H1 (cell line): Measurements from ENCODE around the gene LTBP3. TPM values are rescaled to one million over a fixed set of nuclear protein-coding genes. Genes with fewer than 3 reads are reported as not detected.

Source experiments
- ATF3 ChIP-seq: IDR thresholded peaks from 2 replicates; pipeline ENCODE4 v1.6.1; 2011; ENCODE audit warnings: low read depth, mild to moderate bottlenecking, low read length; ENCODE audit not compliant: insufficient read depth
- BCL11A ChIP-seq, 2 experiments: IDR thresholded peaks; one replicate each; pipeline ENCODE4 v1.6.1; 2011; ENCODE audit warnings: low read depth in 2 of 2, low read length in 2 of 2, mild to moderate bottlenecking in 2 of 2
- CHD1 ChIP-seq: IDR thresholded peaks from 2 replicates; pipeline ENCODE4 v1.6.1; 2012; ENCODE audit warnings: low read depth, low read length, improper control_type of control experiment
- FOSL1 ChIP-seq: IDR thresholded peaks from 2 replicates; pipeline ENCODE4 v1.6.1; 2011; ENCODE audit warnings: mild to moderate bottlenecking, low read depth, low read length, moderate library complexity; ENCODE audit not compliant: insufficient read depth
- GTF2F1 ChIP-seq: IDR thresholded peaks from 2 replicates; pipeline ENCODE4 v1.6.1; 2012; ENCODE audit warnings: low read depth, low read length, improper control_type of control experiment, borderline replicate concordance
- HDAC2 ChIP-seq, 2 experiments: fragments of 300-600 bp in 1 of 2; sonication (generic) in 1 of 2; IDR thresholded peaks; 2 replicates each; pipeline ENCODE4 v1.6.1; 2011 to 2012; ENCODE audit warnings: low read depth in 2 of 2, low read length in 2 of 2, mild to moderate bottlenecking in 2 of 2, moderate library complexity in 2 of 2, borderline replicate concordance in 1 of 2, inconsistent platforms in 1 of 2
- KDM4A ChIP-seq: IDR thresholded peaks from one replicate; pipeline ENCODE4 v1.7.1; 2012; ENCODE audit warnings: low read depth, mild to moderate bottlenecking, moderate library complexity, low read length, inconsistent platforms; ENCODE audit not compliant: severe bottlenecking
- MAX ChIP-seq: IDR thresholded peaks from 2 replicates; pipeline ENCODE4 v1.6.1; 2012; ENCODE audit warnings: inconsistent platforms
- POLR2A ChIP-seq, 2 experiments: IDR thresholded peaks; 1 replicate in 1 of 2; 2 replicates in 1 of 2; pipeline ENCODE4 v1.6.1; 2011; ENCODE audit warnings: low read depth in 2 of 2, low read length in 2 of 2, mild to moderate bottlenecking in 2 of 2; ENCODE audit errors: control extremely low read depth in 1 of 2
- POU5F1 ChIP-seq: IDR thresholded peaks from 2 replicates; pipeline ENCODE4 v1.6.1; 2011; ENCODE audit warnings: low read depth, mild to moderate bottlenecking, low read length, moderate library complexity
- RBBP5 ChIP-seq: IDR thresholded peaks from 2 replicates; pipeline ENCODE4 v1.7.1; 2012; ENCODE audit warnings: low read depth, mild to moderate bottlenecking, inconsistent platforms, low read length, moderate library complexity, borderline replicate concordance
- RNF2 ChIP-seq: fragments of 200-900, 300-1000 bp; sonication (generic); IDR thresholded peaks from 2 replicates; pipeline ENCODE4 v1.7.1; 2016; ENCODE audit warnings: borderline replicate concordance, low read depth, mild to moderate bottlenecking, antibody characterized with exemption, low read length; ENCODE audit not compliant: poor library complexity, severe bottlenecking; ENCODE audit errors: missing control alignments
- RXRA ChIP-seq: IDR thresholded peaks from 2 replicates; pipeline ENCODE4 v1.6.1; 2011; ENCODE audit warnings: low read depth, mild to moderate bottlenecking, low read length, moderate library complexity; ENCODE audit not compliant: insufficient read depth
- SIN3A ChIP-seq, 2 experiments: IDR thresholded peaks in 1 of 2; conservative IDR thresholded peaks in 1 of 2; 2 replicates each; pipeline ENCODE4 v1.6.1; 2011 to 2012; ENCODE audit warnings: low read length in 2 of 2, improper control_type of control experiment in 1 of 2, low read depth in 1 of 2, mild to moderate bottlenecking in 1 of 2
- SP2 ChIP-seq: IDR thresholded peaks from 2 replicates; pipeline ENCODE4 v1.6.1; 2012; ENCODE audit warnings: mild to moderate bottlenecking, low read length, inconsistent platforms
- SP4 ChIP-seq: IDR thresholded peaks from 2 replicates; pipeline ENCODE4 v1.6.1; 2012; ENCODE audit warnings: low read length, inconsistent platforms
- TAF1 ChIP-seq: IDR thresholded peaks from 2 replicates; pipeline ENCODE4 v1.6.1; 2011; ENCODE audit warnings: mild to moderate bottlenecking, low read depth, low read length
- polyA plus RNA-seq, 7 experiments: library from polyadenylated mRNA; depleted of rRNA in 3 of 7; stranded (reverse) in 5 of 7; unstranded in 2 of 7; fragments of >200 nt in 5 of 7; fragments of 200-250 nt in 2 of 7; gene quantifications; 1 replicate in 5 of 7; 2 replicates in 1 of 7; 4 replicates in 1 of 7; pipeline versions ENCODE4 v1.2.1 to v1.2.3, GENCODE V29; 2011 to 2013; ENCODE audit warnings: missing spikeins in 2 of 7, mixed read lengths in 2 of 7
- total RNA-seq: library from RNA; stranded (reverse); fragmentation: NEBNext Ultra II Directional; extraction: Animal tissue kit (Norgen Biotek cat#: 25700); gene quantifications from 2 replicates; pipeline ENCODE4 v1.2.1, GENCODE V29; 2021
- TF ChIP-seq, protein P1 (sequence below), 3 experiments: IDR thresholded peaks; 1 replicate in 2 of 3; 2 replicates in 1 of 3; pipeline versions ENCODE4 v1.5.1 to v1.6.1; 2011; ENCODE audit warnings: low read length in 3 of 3, mild to moderate bottlenecking in 3 of 3, inconsistent platforms in 2 of 3, low read depth in 1 of 3, moderate library complexity in 1 of 3; ENCODE audit not compliant: insufficient read depth in 1 of 3; ENCODE audit errors: control extremely low read depth in 1 of 3

Gene LTBP3
- total and polyA plus RNA-seq, 2 of the 8 experiments (the other 6 are each of a cell fraction or from before 2014, with no cell fraction given): 12.8 to 17.8 TPM

GRCh38 chr11:65569973-65570918 is 12.1 kb upstream of the LTBP3 start, which contains the start of gene ZNRD2 (continued):
- TF ChIP-seq RNF2: no peak
- no peak for TF ChIP-seq SP2
- TF ChIP-seq MAX: peak; percentile 86
- peak; percentile 77 for TF ChIP-seq ATF3
- TF ChIP-seq SP4: peak; percentile 91
- peak; percentile 64; the same call in 1 of the 2 replicates for TF ChIP-seq TAF1
- no peak for TF ChIP-seq GTF2F1
- TF ChIP-seq RXRA: no peak
- 0 out of 4 replicates have a peak, but pooled peaks of 1 of the 2 experiments have one; percentile 49 for TF ChIP-seq HDAC2 (IDR thresholded peaks at IDR 0.05; ENCODE audit: borderline replicate concordance in 1 of 2, low read depth in 2 of 2, low read length in 2 of 2)
- TF ChIP-seq BCL11A (IDR thresholded peaks at IDR 0.05; ENCODE audit: low read depth in 2 of 2, low read length in 2 of 2): no peak
- TF ChIP-seq POLR2A (IDR thresholded peaks at IDR 0.05; ENCODE audit: control extremely low read depth in 1 of 2, low read depth in 2 of 2, low read length in 2 of 2): peak in 1 of 2 experiments; percentile 80; a peak in 2 of 3 replicates
- TF ChIP-seq POU5F1: no peak
- TF ChIP-seq RBBP5: peak; percentile 92; the same call in 1 of the 2 replicates
- TF ChIP-seq, protein P1, sequence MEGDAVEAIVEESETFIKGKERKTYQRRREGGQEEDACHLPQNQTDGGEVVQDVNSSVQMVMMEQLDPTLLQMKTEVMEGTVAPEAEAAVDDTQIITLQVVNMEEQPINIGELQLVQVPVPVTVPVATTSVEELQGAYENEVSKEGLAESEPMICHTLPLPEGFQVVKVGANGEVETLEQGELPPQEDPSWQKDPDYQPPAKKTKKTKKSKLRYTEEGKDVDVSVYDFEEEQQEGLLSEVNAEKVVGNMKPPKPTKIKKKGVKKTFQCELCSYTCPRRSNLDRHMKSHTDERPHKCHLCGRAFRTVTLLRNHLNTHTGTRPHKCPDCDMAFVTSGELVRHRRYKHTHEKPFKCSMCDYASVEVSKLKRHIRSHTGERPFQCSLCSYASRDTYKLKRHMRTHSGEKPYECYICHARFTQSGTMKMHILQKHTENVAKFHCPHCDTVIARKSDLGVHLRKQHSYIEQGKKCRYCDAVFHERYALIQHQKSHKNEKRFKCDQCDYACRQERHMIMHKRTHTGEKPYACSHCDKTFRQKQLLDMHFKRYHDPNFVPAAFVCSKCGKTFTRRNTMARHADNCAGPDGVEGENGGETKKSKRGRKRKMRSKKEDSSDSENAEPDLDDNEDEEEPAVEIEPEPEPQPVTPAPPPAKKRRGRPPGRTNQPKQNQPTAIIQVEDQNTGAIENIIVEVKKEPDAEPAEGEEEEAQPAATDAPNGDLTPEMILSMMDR (IDR thresholded peaks at IDR 0.05; ENCODE audit: control extremely low read depth in 1 of 3, insufficient read depth in 1 of 3, low read depth in 1 of 3, low read length in 3 of 3): peak in 2 of 3 experiments; percentile 66 to 84; a peak in 3 of 4 replicates
- TF ChIP-seq SIN3A (conservative IDR thresholded peaks at IDR 0.05 in 1 of 2, IDR thresholded peaks at IDR 0.05 in 1 of 2; ENCODE audit: low read depth in 1 of 2, low read length in 2 of 2): peak; percentile 87 to 96; a peak in 2 of 4 replicates
- no peak for TF ChIP-seq CHD1
- no peak for TF ChIP-seq FOSL1
- TF ChIP-seq KDM4A: peak; percentile 73
